HEK293T (cell line): Measurements from ENCODE around the gene MMP17.

Experiments used
- BHLHE40 ChIP-seq: fragments of 450-650 bp; IDR thresholded peaks from 2 replicates; pipeline ENCODE4 v1.6.1; 2016; ENCODE audit warnings: mild to moderate bottlenecking, moderate library complexity, borderline replicate concordance
- CTBP1 ChIP-seq: fragments of 450-650 bp; IDR thresholded peaks from 2 replicates; pipeline ENCODE4 v1.6.1; 2016; ENCODE audit warnings: borderline replicate concordance
- ELF4 ChIP-seq: fragments of 450-650 bp; IDR thresholded peaks from 2 replicates; pipeline ENCODE4 v1.6.1; 2017; ENCODE audit warnings: antibody characterized with exemption
- FOXA1 ChIP-seq: fragments of 450-650 bp; IDR thresholded peaks from 2 replicates; pipeline ENCODE4 v1.6.1; 2016; ENCODE audit warnings: mild to moderate bottlenecking
- FOXK2 ChIP-seq: fragments of 450-650 bp; IDR thresholded peaks from 2 replicates; pipeline ENCODE4 v1.6.1; 2016; ENCODE audit warnings: mild to moderate bottlenecking
- HDGF ChIP-seq: fragments of 450-650 bp; IDR thresholded peaks from 2 replicates; pipeline ENCODE4 v1.6.1; 2017; ENCODE audit warnings: antibody characterized with exemption, borderline replicate concordance
- PKNOX1 ChIP-seq: fragments of 450-650 bp; IDR thresholded peaks from 2 replicates; pipeline ENCODE4 v1.6.1; 2016
- SP1 ChIP-seq: fragments of 450-650 bp; IDR thresholded peaks from 2 replicates; pipeline ENCODE4 v1.6.1; 2017

GRCh38 chr12:131799828-131800593 lies 28.2 kb upstream of the MMP17 start:
- no peak for TF ChIP-seq SP1
- TF ChIP-seq FOXA1 = no peak
- TF ChIP-seq PKNOX1 = no peak
- TF ChIP-seq ELF4 = no peak
- no peak for TF ChIP-seq BHLHE40
- TF ChIP-seq FOXK2 = no peak
- TF ChIP-seq CTBP1 = no peak
- no peak for TF ChIP-seq HDGF
